HAP-1 (cell line): ENCODE measurements around the gene RABGAP1.

Experiments used
- DNase-seq, 2 experiments: peaks; one replicate each; pipeline ENCODE4 v3.0.0-alpha.2; 2016 to 2020; ENCODE audit warnings: low spot score in 2 of 2
- H3K27me3 ChIP-seq: fragments of 250-450 bp; sonication (Bioruptor Pico); 2 replicates; pipeline ENCODE4 v1.5.1; 2020; ENCODE audit warnings: low read depth, mild to moderate bottlenecking, moderate library complexity
- H3K36me3 ChIP-seq: fragments of 250-450 bp; sonication (Bioruptor Pico); replicated peaks from 2 replicates; pipeline ENCODE4 v1.5.1; 2020; ENCODE audit warnings: mild to moderate bottlenecking
- H3K4me1 ChIP-seq: fragments of 250-450 bp; sonication (Bioruptor Pico); 2 replicates; pipeline ENCODE4 v1.5.1; 2020; ENCODE audit warnings: mild to moderate bottlenecking
- H3K4me3 ChIP-seq: fragments of 250-450 bp; sonication (Bioruptor Pico); 2 replicates; pipeline ENCODE4 v1.5.1; 2020; ENCODE audit warnings: mild to moderate bottlenecking, moderate library complexity
- H3K9me3 ChIP-seq: fragments of 250-450 bp; sonication (Bioruptor Pico); 2 replicates; pipeline ENCODE4 v1.5.1; 2020; ENCODE audit warnings: mild to moderate bottlenecking, moderate library complexity
- in situ Hi-C: fragments of 300-500 bp; cut with MboI; formaldehyde crosslinking; loops from 3 replicates; pipeline ENCODE4 v1.14.3; 2020; ENCODE audit warnings: low sequenced_read_pairs, inconsistent platforms, mixed read lengths

The RABGAP1 gene

GRCh38 chr9:123073991-123074422 is 133.2 kb downstream of the RABGAP1 start:
- Histone ChIP-seq H3K4me1 (no peaks in the 10 kb centered on the region), H3K4me3 (no peak overlapping the region), H3K27me3 (no peaks in the 10 kb centered on the region), H3K9me3 (no peaks in the 10 kb centered on the region), H3K36me3 (peaks cover 13% of the 10 kb centered on the region)
- DNase-seq = no peak
- in situ Hi-C loops = no loop called here

GRCh38 chr9:123074628-123075027 is 133.8 kb downstream of the RABGAP1 start:
- peaks cover 13% of the 10 kb centered on the region for H3K36me3 ChIP-seq
- in situ Hi-C loops = no loop called here
- DNase-seq = no peak
- no peaks in the 10 kb centered on the region for H3K4me1 ChIP-seq
- H3K4me3 ChIP-seq = no peak overlapping the region
- H3K9me3 ChIP-seq = no peaks in the 10 kb centered on the region
- no peaks in the 10 kb centered on the region for H3K27me3 ChIP-seq

GRCh38 chr9:123080444-123080843 is 139.6 kb downstream of the RABGAP1 start:
- no peaks in the 10 kb centered on the region for H3K4me1 ChIP-seq
- no peak for DNase-seq
- no peak overlapping the region for H3K4me3 ChIP-seq
- H3K9me3 ChIP-seq = no peaks in the 10 kb centered on the region
- H3K36me3 ChIP-seq = peaks cover 4% of the 10 kb centered on the region; the same call in 1 of the 2 replicates
- in situ Hi-C loops = loop anchor here (5.0 kb wide), 1 partner anchor 272 kb away; no protein-coding TSS in a partner anchor
- H3K27me3 ChIP-seq = no peaks in the 10 kb centered on the region

- peak; percentile 45 to 51 for DNase-seq
- no peaks in the 10 kb centered on the region for H3K27me3 ChIP-seq
- no peak overlapping the region for H3K4me3 ChIP-seq
- no peaks in the 10 kb centered on the region for H3K4me1 ChIP-seq
- no peaks in the 10 kb centered on the region for H3K9me3 ChIP-seq
- in situ Hi-C loops = loop anchor here (5.0 kb wide), 1 partner anchor 270 kb away; no protein-coding TSS in a partner anchor
- H3K36me3 ChIP-seq = peaks cover 4% of the 10 kb centered on the region; the same call in 1 of the 2 replicates
These were observed 141.0 kb downstream of the RABGAP1 start for GRCh38 chr9:123081824-123082223.

- no peak overlapping the region for H3K4me3 ChIP-seq
- no peaks in the 10 kb centered on the region for H3K4me1 ChIP-seq
- no peaks in the 10 kb centered on the region for H3K27me3 ChIP-seq
- in situ Hi-C loops = loop anchor here (5.0 kb wide), 1 partner anchor 269 kb away; no protein-coding TSS in a partner anchor
- no peak for DNase-seq
- H3K36me3 ChIP-seq = peaks cover 4% of the 10 kb centered on the region; the same call in 1 of the 2 replicates
- H3K9me3 ChIP-seq = no peaks in the 10 kb centered on the region
These were observed 142.9 kb downstream of the RABGAP1 start for GRCh38 chr9:123083680-123084079.

GRCh38 chr9:123084256-123084655 is 143.4 kb downstream of the RABGAP1 start:
- Histone ChIP-seq H3K4me1 (no peaks in the 10 kb centered on the region), H3K4me3 (no peak overlapping the region), H3K27me3 (no peaks in the 10 kb centered on the region), H3K9me3 (no peaks in the 10 kb centered on the region), H3K36me3 (peaks cover 4% of the 10 kb centered on the region; the same call in 1 of the 2 replicates)
- no peak for DNase-seq
- in situ Hi-C loops = loop anchor here (5.0 kb wide), 1 partner anchor 268 kb away; no protein-coding TSS in a partner anchor

GRCh38 chr9:123085916-123086315 is 145.1 kb downstream of the RABGAP1 start:
- in situ Hi-C loops = no loop called here
- DNase-seq = no peak
- Histone ChIP-seq H3K4me3 (no peak overlapping the region), H3K9me3 (no peaks in the 10 kb centered on the region), H3K36me3 (peaks cover 4% of the 10 kb centered on the region; the same call in 1 of the 2 replicates), H3K4me1 (peaks cover 9% of the 10 kb centered on the region), H3K27me3 (no peaks in the 10 kb centered on the region)

- in situ Hi-C loops = no loop called here
- H3K4me3 ChIP-seq = no peak overlapping the region
- H3K36me3 ChIP-seq = peaks cover 11% of the 10 kb centered on the region
- no peaks in the 10 kb centered on the region for H3K9me3 ChIP-seq
- DNase-seq = no peak
- H3K27me3 ChIP-seq = no peaks in the 10 kb centered on the region
- peaks cover 12% of the 10 kb centered on the region for H3K4me1 ChIP-seq
These were observed 146.6 kb downstream of the RABGAP1 start for GRCh38 chr9:123087359-123087888.

- peaks cover 19% of the 10 kb centered on the region for H3K36me3 ChIP-seq
- H3K4me1 ChIP-seq = peaks cover 21% of the 10 kb centered on the region
- DNase-seq = no peak
- no peaks in the 10 kb centered on the region for H3K9me3 ChIP-seq
- no peak overlapping the region for H3K4me3 ChIP-seq
- in situ Hi-C loops = no loop called here
- H3K27me3 ChIP-seq = no peaks in the 10 kb centered on the region
These were observed 148.2 kb downstream of the RABGAP1 start for GRCh38 chr9:123089040-123089439.

GRCh38 chr9:123089790-123090189 is 149.0 kb downstream of the RABGAP1 start:
- peaks cover 19% of the 10 kb centered on the region for H3K36me3 ChIP-seq
- H3K27me3 ChIP-seq = no peaks in the 10 kb centered on the region
- no peak for DNase-seq
- peaks cover 21% of the 10 kb centered on the region for H3K4me1 ChIP-seq
- no peak overlapping the region for H3K4me3 ChIP-seq
- in situ Hi-C loops = no loop called here
- no peaks in the 10 kb centered on the region for H3K9me3 ChIP-seq

- peaks cover 21% of the 10 kb centered on the region for H3K4me1 ChIP-seq
- in situ Hi-C loops = no loop called here
- peaks cover 14% of the 10 kb centered on the region for H3K36me3 ChIP-seq
- no peaks in the 10 kb centered on the region for H3K27me3 ChIP-seq
- no peak overlapping the region for H3K4me3 ChIP-seq
- H3K9me3 ChIP-seq = no peaks in the 10 kb centered on the region
- peak in 1 of 2 experiments; percentile 57 for DNase-seq
These were observed 149.5 kb downstream of the RABGAP1 start for GRCh38 chr9:123090198-123090896.

- in situ Hi-C loops = no loop called here
- Histone ChIP-seq H3K36me3 (peaks cover 14% of the 10 kb centered on the region), H3K4me3 (no peak overlapping the region), H3K9me3 (no peaks in the 10 kb centered on the region), H3K4me1 (peaks cover 27% of the 10 kb centered on the region), H3K27me3 (no peaks in the 10 kb centered on the region)
- DNase-seq = no peak
These were observed 150.1 kb downstream of the RABGAP1 start for GRCh38 chr9:123090956-123091355.

- in situ Hi-C loops = no loop called here
- no peaks in the 10 kb centered on the region for H3K9me3 ChIP-seq
- peaks cover 28% of the 10 kb centered on the region for H3K4me1 ChIP-seq
- H3K4me3 ChIP-seq = no peak overlapping the region
- DNase-seq = no peak
- H3K27me3 ChIP-seq = no peaks in the 10 kb centered on the region
- H3K36me3 ChIP-seq = peaks cover 14% of the 10 kb centered on the region
These were observed 150.6 kb downstream of the RABGAP1 start for GRCh38 chr9:123091459-123091858.

GRCh38 chr9:123093141-123093540 is 152.3 kb downstream of the RABGAP1 start:
- in situ Hi-C loops = no loop called here
- Histone ChIP-seq H3K36me3 (peaks cover 16% of the 10 kb centered on the region), H3K27me3 (no peaks in the 10 kb centered on the region), H3K4me1 (peaks cover 43% of the 10 kb centered on the region), H3K4me3 (no peak overlapping the region), H3K9me3 (no peaks in the 10 kb centered on the region)
- DNase-seq = no peak
